Hematopoietic multipotent progenitor cell treated with erythropoietin and hydrocortisone succinate and interleukin-3 and kit ligand, for 8 days (in vitro differentiated cells): ENCODE results near the gene SETD1B.
A peak's percentile ranks its signal among the peaks of the same experiment; 100 is the strongest.
"Not testable (repeated sequence)": the region's sequence is repeated elsewhere in the genome, so short reads cannot be mapped to it uniquely, and the experiment has no call there.

Experiments
- DNase-seq: peaks from one replicate; pipeline ENCODE4 v3.0.0-alpha.2; 2015

Gene SETD1B

GRCh38 chr12:121827351-121828099 lies 23.7 kb downstream of the SETD1B start:
- DNase-seq = no peak

DNA sequence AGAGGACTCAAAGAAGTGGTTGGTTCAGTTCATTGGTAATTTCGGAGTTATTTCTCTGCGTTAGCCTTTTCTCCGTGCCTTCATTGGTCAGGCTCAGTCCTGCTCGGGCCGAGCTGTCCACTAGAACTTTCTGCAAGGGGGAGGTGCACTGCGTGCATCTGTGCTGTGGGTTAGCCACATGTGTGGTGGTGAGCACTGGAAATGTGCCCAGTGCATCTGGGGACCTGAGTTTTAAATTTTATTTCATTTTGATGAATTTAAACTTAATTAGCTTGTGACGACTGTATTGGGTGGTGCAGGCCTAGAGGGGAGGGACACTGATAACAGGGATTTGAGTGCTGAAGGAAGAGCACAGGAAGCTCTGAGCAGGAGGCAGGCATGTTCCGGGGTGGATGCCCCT lies 24.5 kb downstream of the SETD1B start:
- DNase-seq = no peak

DNA sequence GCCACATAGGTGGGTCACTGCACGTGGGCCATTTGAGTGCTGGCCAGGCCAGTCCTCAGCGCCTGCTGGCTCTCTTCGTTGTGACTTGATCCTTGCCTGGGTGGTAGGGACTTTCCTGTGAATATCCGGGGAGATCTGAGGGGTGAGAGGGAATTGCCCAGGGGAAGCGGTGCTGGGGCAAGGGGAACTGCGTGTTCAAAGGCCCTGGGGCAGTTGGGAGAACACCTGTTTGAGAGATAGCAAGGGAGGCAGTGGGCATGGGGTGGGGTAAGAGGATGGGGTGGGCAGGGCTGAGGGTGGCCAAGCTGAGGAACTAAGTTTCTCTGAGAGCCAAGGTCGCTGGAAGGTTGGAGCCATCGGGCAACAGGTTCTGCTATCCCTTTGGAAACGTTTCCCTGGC lies 25.0 kb downstream of the SETD1B start:
- DNase-seq = no peak

DNA sequence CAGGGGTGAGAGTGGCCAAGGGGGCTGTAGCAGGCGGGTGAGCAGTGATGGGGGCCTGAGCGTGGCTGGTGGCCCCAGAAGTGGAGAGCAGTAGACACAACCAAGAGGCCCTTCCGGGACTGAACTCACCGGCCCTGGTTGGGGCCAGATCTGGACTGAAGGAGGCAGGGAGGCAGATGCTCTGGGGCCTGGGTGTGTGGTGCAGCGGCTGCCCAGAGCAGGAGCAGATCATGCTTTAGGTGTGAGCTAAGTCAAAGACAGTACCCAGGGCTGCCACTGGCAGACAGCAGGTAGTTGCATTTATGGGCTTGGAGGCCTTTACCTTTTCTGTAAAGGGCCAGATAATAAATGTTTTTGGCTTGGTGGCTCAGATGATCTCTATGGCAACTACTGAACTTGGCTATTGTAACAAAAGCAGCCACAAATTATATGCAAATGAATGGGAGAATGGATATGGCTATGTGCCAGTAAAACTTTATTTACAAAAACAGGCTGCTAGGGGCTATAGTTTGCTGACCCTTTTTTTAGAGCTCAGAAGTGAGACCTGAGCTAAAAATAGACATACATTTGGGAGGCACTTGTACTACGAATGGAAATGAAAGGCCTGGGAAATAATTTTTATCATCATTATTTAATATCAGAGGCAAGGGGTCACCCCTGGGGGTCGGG lies 25.6 kb downstream of the SETD1B start:
- DNase-seq = no peak

- DNase-seq = no peak
Measured at GRCh38 chr12:121830134-121830533, 26.3 kb downstream of the SETD1B start.

DNA sequence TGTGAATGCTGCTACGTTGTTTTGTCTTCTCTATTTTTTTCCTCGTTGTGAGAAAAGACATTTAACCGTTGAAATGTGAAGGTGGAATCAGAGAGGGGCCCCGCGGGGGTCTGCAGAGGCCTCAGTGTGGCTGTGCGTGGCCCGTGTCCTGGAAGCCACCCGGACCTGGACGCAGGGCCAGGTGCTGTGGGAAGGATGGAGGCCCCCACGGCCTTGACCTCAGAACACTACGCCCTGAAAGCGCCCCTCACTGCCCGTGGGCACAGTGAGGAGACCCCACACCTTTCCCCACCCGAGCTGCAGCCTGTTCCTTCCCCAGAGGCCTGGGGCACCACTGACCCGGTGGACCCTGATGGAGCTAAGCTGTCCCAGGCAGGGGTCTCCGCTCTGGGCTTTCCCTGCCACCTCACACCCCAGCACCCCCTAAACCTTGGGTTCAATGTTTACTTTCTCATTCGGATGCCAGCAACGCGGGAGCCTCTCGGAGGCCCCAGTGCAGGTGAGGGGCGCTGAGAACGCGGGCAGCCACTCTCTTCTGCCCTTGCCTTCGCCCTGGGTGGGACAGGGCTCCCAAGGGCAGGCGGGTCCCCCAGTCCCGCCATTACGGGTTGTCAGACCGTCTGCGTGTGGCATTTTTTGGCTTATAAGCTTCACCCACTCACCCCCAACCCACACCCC lies 26.9 kb downstream of the SETD1B start:
- DNase-seq = no peak

DNA sequence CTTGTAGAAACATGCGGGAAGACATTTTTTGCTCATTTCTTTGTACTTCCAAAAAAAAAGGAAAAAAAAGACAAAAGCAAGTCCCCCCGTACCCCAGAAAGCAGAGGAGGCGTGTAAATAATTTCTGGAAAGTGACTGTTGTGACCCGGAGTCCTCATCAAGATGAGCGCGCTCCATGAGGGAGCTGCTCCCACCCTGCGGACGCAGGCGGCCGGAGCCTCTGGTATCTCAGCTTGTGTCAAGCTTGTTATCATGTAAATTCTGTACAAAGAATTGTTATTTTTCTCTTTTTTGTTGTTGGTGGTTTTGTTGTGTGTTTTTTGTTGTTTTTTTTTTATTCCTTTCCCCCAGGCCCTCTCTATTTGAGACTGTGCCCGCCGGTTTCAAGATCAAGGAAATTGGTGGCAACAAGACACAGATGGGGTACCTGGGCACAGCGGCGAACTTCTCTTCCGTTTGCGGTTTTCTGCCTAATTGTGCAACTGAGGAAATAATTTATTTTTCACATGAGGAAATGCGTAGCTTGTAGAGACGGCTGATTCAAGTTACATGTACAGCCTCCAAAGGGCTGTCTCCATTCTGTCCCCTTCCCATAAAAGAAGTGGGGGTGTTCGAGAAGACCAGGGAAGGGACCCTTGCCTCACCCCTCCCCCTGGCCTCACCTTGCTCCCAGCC lies 27.9 kb downstream of the SETD1B start:
- DNase-seq = no peak

DNA sequence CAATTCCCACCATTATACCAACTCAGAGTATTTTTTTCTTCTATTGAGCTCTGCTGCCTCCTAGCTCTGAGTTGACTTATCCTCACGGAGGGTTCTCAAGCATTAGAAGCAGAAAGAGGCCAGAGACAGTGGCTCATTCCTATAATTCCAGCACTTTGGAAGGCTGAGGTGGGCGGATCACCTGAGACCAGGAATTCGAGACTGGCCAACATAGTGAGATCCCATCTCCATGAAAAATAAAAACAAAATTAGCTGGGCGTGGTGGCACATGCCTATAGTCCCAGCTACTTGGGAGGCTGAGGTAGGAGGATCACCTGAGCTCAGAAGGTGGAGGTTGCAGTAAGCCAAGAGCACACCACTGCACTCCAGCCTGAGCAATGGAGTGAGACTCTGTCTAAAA lies 33.9 kb downstream of the SETD1B start:
- DNase-seq = no peak

DNA sequence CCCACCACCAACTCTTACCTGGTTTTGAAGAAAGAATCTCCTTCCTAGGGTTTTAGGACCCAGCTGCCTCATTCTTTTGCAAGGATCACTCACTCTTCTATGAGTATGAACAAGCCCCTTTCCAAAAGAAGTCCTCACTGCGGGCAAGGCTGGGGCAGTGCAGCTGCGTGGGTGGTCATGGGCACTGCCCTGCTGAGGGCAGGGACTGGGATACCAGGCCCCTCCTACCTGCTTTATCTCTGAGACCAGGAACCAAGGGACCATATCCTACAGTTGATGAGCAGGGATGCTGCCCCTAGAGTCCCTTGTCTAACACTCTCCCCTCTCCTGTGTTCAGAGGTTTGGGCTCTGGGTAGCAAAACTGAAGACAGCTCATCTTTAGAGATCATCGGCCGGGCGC lies 34.3 kb downstream of the SETD1B start:
- DNase-seq = peak; percentile 85

DNA sequence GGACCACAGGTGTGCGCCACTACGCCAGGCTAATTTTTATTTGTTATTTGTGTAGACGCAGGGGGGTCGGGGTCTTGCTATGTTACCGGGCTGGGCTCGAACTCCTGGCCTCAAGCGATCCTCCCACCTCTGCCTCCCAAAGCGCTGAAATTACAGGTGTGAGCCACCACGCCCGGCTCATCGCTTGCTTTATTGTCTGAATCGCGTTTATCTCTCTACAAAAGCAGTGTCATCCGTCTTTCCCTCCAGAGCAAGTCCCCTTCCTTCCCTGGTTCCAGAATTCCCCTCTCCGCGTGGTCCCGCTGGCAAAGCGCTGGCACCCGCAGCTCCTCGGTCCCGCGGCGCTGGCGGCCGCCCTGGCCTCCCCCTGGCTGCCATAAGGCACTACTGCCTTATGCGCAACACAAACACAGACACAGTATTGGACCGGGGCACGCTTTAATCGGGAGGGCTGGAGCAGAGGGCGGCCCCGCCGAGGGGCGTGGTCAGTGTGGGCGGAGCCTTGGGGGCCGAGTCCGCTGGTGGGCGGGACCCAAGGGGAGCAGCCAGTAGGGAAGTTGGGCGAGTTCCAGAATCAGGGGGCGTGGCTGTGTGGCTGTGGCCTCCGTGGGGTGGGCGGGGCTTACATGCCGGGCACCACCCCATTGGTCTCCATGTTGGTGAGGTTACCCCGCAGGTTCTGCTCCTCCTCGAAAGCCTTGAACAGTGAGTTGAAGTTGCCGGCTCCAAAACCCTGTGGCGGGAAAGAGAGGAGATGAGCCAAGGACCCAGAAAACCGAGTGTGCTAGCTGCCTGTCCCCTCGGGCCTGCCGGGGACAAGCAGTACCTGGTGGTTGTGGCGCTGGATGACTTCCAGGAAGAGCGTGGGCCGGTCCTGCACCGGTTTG lies 35.5 kb downstream of the SETD1B start:
- peak; percentile 98 for DNase-seq

- DNase-seq = peak; percentile 39
Measured at GRCh38 chr12:121839993-121840761, 36.4 kb downstream of the SETD1B start.

DNA sequence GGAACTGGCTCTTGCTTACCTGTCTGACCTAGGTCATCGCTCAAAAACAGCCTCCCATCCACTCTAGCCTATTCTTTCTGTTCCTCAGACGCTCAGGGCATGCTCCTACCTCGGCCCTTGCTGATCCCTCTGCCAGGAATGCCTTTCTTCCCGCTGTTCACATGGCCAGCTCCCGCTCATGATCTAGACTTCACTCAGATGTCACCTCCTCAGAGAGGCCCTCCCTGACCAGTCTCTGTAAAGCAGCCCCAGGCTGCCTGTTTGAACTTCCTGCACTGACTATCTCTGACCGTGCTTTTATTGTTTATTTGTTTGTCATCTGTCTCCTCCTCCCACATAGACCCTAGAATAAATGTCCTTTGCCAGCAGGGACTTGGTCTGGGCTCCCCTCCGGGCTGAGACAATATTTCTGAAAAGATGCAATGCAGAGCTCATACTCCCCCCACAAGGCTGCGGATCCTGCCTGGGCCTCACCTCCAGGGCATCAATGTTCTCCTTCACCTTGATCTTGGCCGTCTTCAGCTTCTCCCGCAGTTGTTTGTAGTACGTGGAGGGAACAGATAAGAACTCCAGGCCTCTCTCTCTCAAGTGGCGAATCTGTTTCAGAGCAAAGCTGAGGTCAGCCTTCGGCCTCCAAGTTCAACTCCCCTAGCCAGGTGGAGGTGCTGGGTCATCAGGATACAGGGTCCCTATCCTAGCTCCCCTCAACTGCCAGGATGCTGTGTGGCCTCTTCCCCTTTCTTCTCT lies 39.6 kb downstream of the SETD1B start:
- no peak for DNase-seq

GRCh38 chr12:121845701-121846100 lies 41.9 kb downstream of the SETD1B start:
- DNase-seq = no peak

GRCh38 chr12:121849211-121849610 lies 45.4 kb downstream of the SETD1B start:
- no peak for DNase-seq

GRCh38 chr12:121849665-121850064 lies 45.9 kb downstream of the SETD1B start:
- DNase-seq = no peak

DNA sequence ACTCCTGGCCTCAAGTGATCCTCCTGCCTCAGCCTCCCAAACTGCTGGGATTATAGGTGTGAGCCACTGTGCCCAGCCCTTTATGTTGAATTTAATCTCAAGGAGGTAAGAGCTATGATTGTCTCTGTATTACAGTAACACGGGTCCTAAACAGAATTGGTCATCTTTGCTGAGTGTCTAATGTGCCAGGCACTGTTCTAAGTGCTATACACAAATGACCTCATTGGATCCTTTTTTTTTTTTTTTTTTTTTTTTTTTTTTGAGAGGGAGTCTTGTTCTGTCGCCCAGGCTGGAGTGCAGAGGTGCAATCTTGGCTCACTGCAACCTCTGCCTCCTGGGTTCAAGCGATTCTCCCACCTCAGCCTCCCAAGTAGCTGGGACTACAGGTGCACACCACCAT lies 48.6 kb downstream of the SETD1B start:
- DNase-seq = not testable (repeated sequence)

DNA sequence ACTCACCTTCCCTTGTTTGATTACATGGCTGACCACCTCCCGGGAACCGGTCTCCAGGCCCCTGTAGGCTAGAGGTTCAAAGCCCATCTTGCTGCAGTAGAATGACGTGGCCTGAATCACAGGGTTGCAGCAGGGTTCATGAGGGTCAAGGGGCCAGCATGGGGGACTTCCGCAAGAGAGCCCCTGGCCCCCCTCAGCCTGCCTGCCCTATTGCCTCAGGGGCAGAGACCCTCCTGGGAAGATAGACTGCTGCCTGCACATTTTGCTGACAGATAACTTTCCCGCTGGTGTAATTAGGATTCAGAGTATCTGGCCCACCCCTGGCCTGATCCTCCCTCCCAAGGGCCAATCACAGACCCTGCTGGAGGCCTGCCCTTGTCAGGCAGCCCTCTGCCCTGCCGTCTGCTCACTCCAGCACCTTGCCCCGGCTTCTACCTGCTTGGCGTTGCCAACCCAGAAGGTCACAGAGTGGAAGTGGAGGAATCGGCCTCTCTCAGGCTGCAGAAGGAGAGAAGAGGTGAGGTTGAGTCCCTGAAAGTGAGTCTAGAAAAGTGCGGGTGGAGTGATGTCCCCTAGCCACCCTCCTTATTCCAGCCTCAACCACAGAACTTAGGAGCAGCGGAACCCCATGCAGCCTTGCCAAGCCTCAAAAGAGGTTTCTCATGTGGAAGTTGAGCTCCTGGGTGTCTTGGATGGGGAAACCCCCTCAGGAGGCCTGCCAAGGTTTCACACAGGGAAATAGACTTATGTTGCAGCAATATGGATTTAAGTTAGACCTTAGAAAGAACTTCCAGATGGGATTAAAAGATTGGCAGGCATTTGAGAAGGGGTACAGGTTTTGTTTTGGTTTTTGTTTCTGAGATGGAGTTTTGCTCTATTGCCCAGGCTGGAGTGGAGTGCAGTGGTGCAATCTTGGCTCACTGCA lies 53.8 kb downstream of the SETD1B start:
- DNase-seq = no peak

DNA sequence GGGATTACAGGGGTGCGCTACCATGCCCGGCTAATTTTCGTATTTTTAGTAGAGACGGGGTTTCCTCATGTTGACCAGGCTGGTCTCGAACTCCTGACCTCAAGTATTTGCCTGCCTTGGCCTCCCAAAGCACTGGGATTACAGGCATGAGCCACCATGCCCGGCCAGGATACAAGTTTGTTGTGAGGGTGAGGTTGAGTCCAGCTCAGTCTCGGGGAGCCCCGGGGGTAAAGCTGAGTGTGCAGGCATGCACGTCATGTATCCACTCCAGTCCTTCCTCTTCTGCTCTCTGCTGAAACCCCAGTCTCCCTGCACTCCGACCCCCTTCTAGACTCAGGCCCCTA lies 54.5 kb downstream of the SETD1B start:
- DNase-seq = no peak

DNA sequence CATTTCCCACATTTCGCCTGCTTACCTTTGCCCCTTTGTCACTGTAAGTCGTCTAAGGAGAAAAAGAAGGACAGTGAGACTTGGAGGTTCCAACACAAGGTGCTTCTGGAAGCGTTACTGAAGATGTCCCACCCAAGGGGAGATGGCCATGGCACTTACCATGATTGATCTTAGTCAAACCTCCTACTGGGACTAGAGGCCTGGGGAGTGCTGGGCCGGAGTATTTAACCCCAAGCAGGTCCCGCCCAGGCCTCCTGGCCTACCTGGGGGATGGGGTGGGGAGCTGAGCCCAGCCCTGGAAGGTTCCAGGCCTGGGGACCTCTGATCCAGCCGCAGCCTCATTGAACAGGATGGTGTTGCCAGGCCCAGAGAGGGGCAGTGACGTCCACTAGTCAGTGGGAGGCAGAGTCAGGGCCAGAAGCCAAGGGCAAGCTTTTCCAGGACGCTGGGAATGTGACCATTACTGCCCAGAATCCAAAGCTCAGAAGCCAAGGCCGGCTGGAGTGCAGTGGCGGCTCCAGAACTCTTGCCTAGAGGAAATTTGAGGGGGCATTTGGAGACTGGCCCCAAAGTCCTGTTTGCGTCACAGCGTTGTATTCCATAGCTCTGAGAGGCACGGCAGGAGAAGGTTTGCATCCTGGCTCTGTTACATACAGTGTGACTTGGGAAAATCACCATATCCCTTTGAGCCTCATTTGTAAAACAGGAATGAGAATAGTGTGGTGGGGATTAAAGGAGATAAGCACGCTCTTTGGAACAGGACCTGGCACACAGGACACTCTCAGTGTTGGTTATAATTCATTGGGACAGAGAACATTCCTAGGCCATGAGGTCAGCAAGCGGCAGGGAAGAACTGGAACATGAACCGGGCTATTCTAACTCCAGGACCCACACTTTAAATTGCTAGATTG lies 55.1 kb downstream of the SETD1B start, which contains the start of gene HPD:
Gene HPD, minus strand, starts transcription at position 198 of the 911 bp plus-strand sequence. Its CDS starts 36 bp downstream, at position 162.
- no peak for DNase-seq
